Activated CD8-positive, alpha-beta T cell treated with anti-CD3 and anti-CD28 coated beads, Interleukin-2, amount 10 ng/mL, durations not matched to agents 7 days and 5 days (primary cell): ENCODE measurements around the gene CDH4. TPM values are rescaled to one million over a fixed set of nuclear protein-coding genes. Genes with fewer than 3 reads are reported as not detected.

Experiments
- ATAC-seq: fragments of 150-1000 bp; cut with Tn5 transposase; one replicate; pipeline ENCODE4 v1.10.0; 2021; ENCODE audit warnings: moderate library complexity
- CTCF ChIA-PET: fragments of 350-600 bp; sonication (Branson Sonifier 250); formaldehyde crosslinking; loops from one replicate; lab custom pipeline; 2021; ENCODE audit warnings: antibody characterized with exemption; lab: Charles Lee
- POLR2A ChIA-PET: fragments of 350-600 bp; sonication (Branson Sonifier 250); formaldehyde crosslinking; loops from one replicate; lab custom pipeline; 2021; ENCODE audit warnings: antibody characterized with exemption; lab: Charles Lee
- DNase-seq: peaks from one replicate; pipeline ENCODE4 v3.0.0-alpha.2; 2020
- H3K27ac Mint-ChIP-seq: one replicate; pipeline ENCODE4 v1.8.0; 2021; ENCODE audit warnings: mild to moderate bottlenecking, mixed read lengths
- H3K27me3 Mint-ChIP-seq: one replicate; pipeline ENCODE4 v1.8.0; 2021; ENCODE audit warnings: low read depth, mixed read lengths
- H3K36me3 Mint-ChIP-seq: one replicate; pipeline ENCODE4 v1.8.0; 2021; ENCODE audit warnings: low read depth, mixed read lengths
- H3K4me1 Mint-ChIP-seq: one replicate; pipeline ENCODE4 v1.8.0; 2021; ENCODE audit warnings: low read depth, mixed read lengths
- H3K4me3 Mint-ChIP-seq: one replicate; pipeline ENCODE4 v1.8.0; 2021; ENCODE audit warnings: mild to moderate bottlenecking, mixed read lengths
- H3K9me3 Mint-ChIP-seq: one replicate; pipeline ENCODE4 v1.8.0; 2022; ENCODE audit warnings: mixed read lengths; ENCODE audit not compliant: insufficient read depth
- total RNA-seq, 2 experiments: library from RNA; stranded (reverse); gene quantifications; one replicate each; pipeline ENCODE4 v1.2.3, GENCODE V29; 2021

CDH4 gene
- total RNA-seq, 2 experiments from 2014 or later = 0.05 to 0.13 TPM

- Mint-ChIP-seq H3K27me3 (no peaks in the 10 kb centered on the region), H3K36me3 (no peaks in the 10 kb centered on the region), H3K27ac (no peak overlapping the region), H3K9me3 (no peaks in the 10 kb centered on the region), H3K4me3 (no peak overlapping the region), H3K4me1 (no peaks in the 10 kb centered on the region)
- CTCF ChIA-PET = no interaction called here
- ATAC-seq = no peak
- no peak for DNase-seq
- POLR2A ChIA-PET = no interaction called here
These were observed 281.2 kb downstream of the CDH4 start for GRCh38 chr20:61533231-61533631.

GRCh38 chr20:61534346-61534745, 282.3 kb downstream of the CDH4 start:
- Mint-ChIP-seq H3K27ac (no peak overlapping the region), H3K36me3 (no peaks in the 10 kb centered on the region), H3K9me3 (no peaks in the 10 kb centered on the region), H3K4me1 (no peaks in the 10 kb centered on the region), H3K27me3 (no peaks in the 10 kb centered on the region), H3K4me3 (no peak overlapping the region)
- ATAC-seq (no peak), DNase-seq (no peak)
- ChIA-PET CTCF (no interaction called here), POLR2A (no interaction called here)

- H3K4me1 Mint-ChIP-seq = no peaks in the 10 kb centered on the region
- DNase-seq (no peak), ATAC-seq (no peak)
- CTCF ChIA-PET = no interaction called here
- no peak overlapping the region for H3K4me3 Mint-ChIP-seq
- POLR2A ChIA-PET = no interaction called here
- no peaks in the 10 kb centered on the region for H3K9me3 Mint-ChIP-seq
- no peak overlapping the region for H3K27ac Mint-ChIP-seq
- H3K36me3 Mint-ChIP-seq = no peaks in the 10 kb centered on the region
- H3K27me3 Mint-ChIP-seq = no peaks in the 10 kb centered on the region
These were observed 283.0 kb downstream of the CDH4 start for GRCh38 chr20:61535091-61535490.

- DNase-seq (no peak), ATAC-seq (no peak)
- Mint-ChIP-seq H3K4me1 (no peaks in the 10 kb centered on the region), H3K27ac (no peak overlapping the region), H3K27me3 (no peaks in the 10 kb centered on the region), H3K4me3 (no peak overlapping the region), H3K9me3 (no peaks in the 10 kb centered on the region), H3K36me3 (no peaks in the 10 kb centered on the region)
- POLR2A ChIA-PET = no interaction called here
- CTCF ChIA-PET = no interaction called here
These were observed 283.5 kb downstream of the CDH4 start for GRCh38 chr20:61535536-61535935.

GRCh38 chr20:61535956-61536355, 283.9 kb downstream of the CDH4 start:
- H3K27me3 Mint-ChIP-seq = no peaks in the 10 kb centered on the region
- ATAC-seq = no peak
- POLR2A ChIA-PET = no interaction called here

GRCh38 chr20:61536671-61537070, 284.6 kb downstream of the CDH4 start:
- H3K36me3 Mint-ChIP-seq = no peaks in the 10 kb centered on the region
- H3K4me1 Mint-ChIP-seq = no peaks in the 10 kb centered on the region
- no peaks in the 10 kb centered on the region for H3K9me3 Mint-ChIP-seq
- ChIA-PET POLR2A (no interaction called here), CTCF (no interaction called here)
- DNase-seq (no peak), ATAC-seq (no peak)
- no peaks in the 10 kb centered on the region for H3K27me3 Mint-ChIP-seq
- no peak overlapping the region for H3K4me3 Mint-ChIP-seq
- H3K27ac Mint-ChIP-seq = no peak overlapping the region

More at GRCh38 chr20:61535956-61536355, 283.9 kb downstream of the CDH4 start:
- Mint-ChIP-seq H3K27ac (no peak overlapping the region), H3K4me3 (no peak overlapping the region), H3K4me1 (no peaks in the 10 kb centered on the region), H3K9me3 (no peaks in the 10 kb centered on the region), H3K36me3 (no peaks in the 10 kb centered on the region)
- no peak for DNase-seq
- CTCF ChIA-PET = no interaction called here

GRCh38 chr20:61537239-61538182, 285.4 kb downstream of the CDH4 start:
- no peaks in the 10 kb centered on the region for H3K36me3 Mint-ChIP-seq
- ChIA-PET POLR2A (no interaction called here), CTCF (no interaction called here)

GRCh38 chr20:61538183-61538942, 286.3 kb downstream of the CDH4 start:
- POLR2A ChIA-PET = no interaction called here
- no peaks in the 10 kb centered on the region for H3K4me1 Mint-ChIP-seq
- H3K36me3 Mint-ChIP-seq = no peaks in the 10 kb centered on the region
- no peaks in the 10 kb centered on the region for H3K27me3 Mint-ChIP-seq
- no peaks in the 10 kb centered on the region for H3K9me3 Mint-ChIP-seq
- no peak for ATAC-seq
- H3K27ac Mint-ChIP-seq = no peak overlapping the region
- CTCF ChIA-PET = no interaction called here
- no peak for DNase-seq
- H3K4me3 Mint-ChIP-seq = no peak overlapping the region

More at GRCh38 chr20:61537239-61538182, 285.4 kb downstream of the CDH4 start:
- no peak overlapping the region for H3K27ac Mint-ChIP-seq
- no peaks in the 10 kb centered on the region for H3K27me3 Mint-ChIP-seq
- H3K4me3 Mint-ChIP-seq = no peak overlapping the region
- H3K4me1 Mint-ChIP-seq = no peaks in the 10 kb centered on the region
- no peak for ATAC-seq
- no peak for DNase-seq
- H3K9me3 Mint-ChIP-seq = no peaks in the 10 kb centered on the region

- no peak overlapping the region for H3K27ac Mint-ChIP-seq
- ATAC-seq (no peak), DNase-seq (no peak)
- POLR2A ChIA-PET = no interaction called here
- no peaks in the 10 kb centered on the region for H3K36me3 Mint-ChIP-seq
- no peaks in the 10 kb centered on the region for H3K4me1 Mint-ChIP-seq
- no peak overlapping the region for H3K4me3 Mint-ChIP-seq
- no peaks in the 10 kb centered on the region for H3K27me3 Mint-ChIP-seq
- H3K9me3 Mint-ChIP-seq = no peaks in the 10 kb centered on the region
- CTCF ChIA-PET = no interaction called here
These were observed 286.8 kb downstream of the CDH4 start for GRCh38 chr20:61538943-61539265.

GRCh38 chr20:61539706-61540360, 287.8 kb downstream of the CDH4 start:
- Mint-ChIP-seq H3K4me1 (no peaks in the 10 kb centered on the region), H3K27ac (no peak overlapping the region), H3K4me3 (no peak overlapping the region), H3K27me3 (no peaks in the 10 kb centered on the region), H3K9me3 (no peaks in the 10 kb centered on the region), H3K36me3 (no peaks in the 10 kb centered on the region)
- POLR2A ChIA-PET = no interaction called here
- DNase-seq = no peak
- ATAC-seq = no peak
- CTCF ChIA-PET = no interaction called here

- H3K36me3 Mint-ChIP-seq = no peaks in the 10 kb centered on the region
These were observed 289.5 kb downstream of the CDH4 start for GRCh38 chr20:61541537-61541936.

GRCh38 chr20:61543086-61543485, 291.0 kb downstream of the CDH4 start:
- Mint-ChIP-seq H3K4me3 (no peak overlapping the region), H3K9me3 (no peaks in the 10 kb centered on the region), H3K4me1 (no peaks in the 10 kb centered on the region), H3K36me3 (no peaks in the 10 kb centered on the region), H3K27ac (no peak overlapping the region), H3K27me3 (no peaks in the 10 kb centered on the region)
- DNase-seq (no peak), ATAC-seq (no peak)
- ChIA-PET CTCF (no interaction called here), POLR2A (no interaction called here)

More at GRCh38 chr20:61541537-61541936, 289.5 kb downstream of the CDH4 start:
- ChIA-PET POLR2A (no interaction called here), CTCF (no interaction called here)
- no peaks in the 10 kb centered on the region for H3K4me1 Mint-ChIP-seq
- no peaks in the 10 kb centered on the region for H3K9me3 Mint-ChIP-seq
- ATAC-seq = no peak
- DNase-seq = no peak
- no peak overlapping the region for H3K27ac Mint-ChIP-seq
- H3K27me3 Mint-ChIP-seq = no peaks in the 10 kb centered on the region
- H3K4me3 Mint-ChIP-seq = no peak overlapping the region
